ENCODE measurements around the gene CCDC18. TPM values are rescaled to one million over a fixed set of nuclear protein-coding genes. Genes with fewer than 3 reads are reported as not detected.
"Not testable (repeated sequence)": the region's sequence is repeated elsewhere in the genome, so short reads cannot be mapped to it uniquely, and the experiment has no call there.

CCDC18 gene
- total RNA-seq, 1 experiment from 2014 or later, result 7.1 TPM

GRCh38 chr1:93275634-93276295 is 95.2 kb downstream of the CCDC18 start:
- DNase-seq, result peak in 1 of 2 experiments; percentile 27
- H3K4me1 ChIP-seq, result peaks cover 21% of the 10 kb centered on the region
- TF ChIP-seq CTCF (IDR thresholded peaks at IDR 0.05; ENCODE audit: insufficient read depth in 1 of 2, low read depth in 1 of 2, low read length in 1 of 2, severe bottlenecking in 1 of 2, unreplicated experiment in 1 of 2), result no peak
- H3K9me3 ChIP-seq, result peaks cover 8% of the 10 kb centered on the region; the same call in 1 of the 2 replicates
- H3K4me3 ChIP-seq (ENCODE audit: low read depth, low read length), result no peak overlapping the region
- Mint-ChIP-seq H3K27ac (ENCODE audit: unreplicated experiment) (no peak overlapping the region), H3K4me3 (ENCODE audit: unreplicated experiment) (no peak overlapping the region), H3K27me3 (ENCODE audit: insufficient read depth, unreplicated experiment) (no peaks in the 10 kb centered on the region), H3K36me3 (ENCODE audit: insufficient read depth, unreplicated experiment) (no peaks in the 10 kb centered on the region), H3K9me3 (ENCODE audit: unreplicated experiment) (peaks cover 12% of the 10 kb centered on the region), H3K4me1 (ENCODE audit: low read depth, unreplicated experiment) (no peaks in the 10 kb centered on the region)
- H3K27me3 ChIP-seq (replicated peaks; ENCODE audit: control insufficient read depth, insufficient read depth, low read length), result no peaks in the 10 kb centered on the region
- POLR2A ChIA-PET, result interaction anchor here (0.6 to 1.0 kb wide), 2 partner anchors 70 to 385 kb away, joined by 3 to 4 read pairs; partner anchors contain the start of gene DR1
- intact Hi-C loops (cut with micrococcal nuclease; ENCODE audit: unreplicated experiment), result no loop called here
- BruUV-seq (replicated peaks), result no TSS peak
- CTCF ChIA-PET, result interaction anchor here (1.5 kb wide), 1 partner anchor 195 kb away, joined by 3 read pairs; no protein-coding TSS in a partner anchor
- H3K36me3 ChIP-seq (ENCODE audit: control insufficient read depth, insufficient read depth, low read length), result no peaks in the 10 kb centered on the region

- peak overlapping the region; percentile 60 for H3K27ac Mint-ChIP-seq (ENCODE audit: unreplicated experiment)
- H3K9me3 Mint-ChIP-seq (ENCODE audit: unreplicated experiment), result peaks cover 18% of the 10 kb centered on the region
- H3K4me1 Mint-ChIP-seq (ENCODE audit: low read depth, unreplicated experiment); CTCF ChIA-PET; H3K36me3 Mint-ChIP-seq (ENCODE audit: insufficient read depth, unreplicated experiment); POLR2A ChIA-PET; H3K36me3 ChIP-seq (ENCODE audit: control insufficient read depth, insufficient read depth, low read length); H3K9me3 ChIP-seq; H3K4me3 ChIP-seq (ENCODE audit: low read depth, low read length); H3K27me3 Mint-ChIP-seq (ENCODE audit: insufficient read depth, unreplicated experiment); BruUV-seq (replicated peaks); intact Hi-C loops (cut with micrococcal nuclease; ENCODE audit: unreplicated experiment); H3K27me3 ChIP-seq (replicated peaks; ENCODE audit: control insufficient read depth, insufficient read depth, low read length): not testable (repeated sequence)
- peaks cover 21% of the 10 kb centered on the region for H3K4me1 ChIP-seq
- peak overlapping the region; percentile 1 for H3K4me3 Mint-ChIP-seq (ENCODE audit: unreplicated experiment)
- DNase-seq, result peak; percentile 39 to 51
Observed at GRCh38 chr1:93277530-93277929, 97.0 kb downstream of the CCDC18 start.

GRCh38 chr1:93283496-93283895 is 103.0 kb downstream of the CCDC18 start:
- Mint-ChIP-seq H3K9me3 (ENCODE audit: unreplicated experiment) (peaks cover 28% of the 10 kb centered on the region), H3K4me1 (ENCODE audit: low read depth, unreplicated experiment) (peaks cover 8% of the 10 kb centered on the region), H3K4me3 (ENCODE audit: unreplicated experiment) (no peak overlapping the region), H3K27me3 (ENCODE audit: insufficient read depth, unreplicated experiment) (no peaks in the 10 kb centered on the region), H3K27ac (ENCODE audit: unreplicated experiment) (no peak overlapping the region), H3K36me3 (ENCODE audit: insufficient read depth, unreplicated experiment) (no peaks in the 10 kb centered on the region)
- no peaks in the 10 kb centered on the region for H3K27me3 ChIP-seq (replicated peaks; ENCODE audit: control insufficient read depth, insufficient read depth, low read length)
- no peaks in the 10 kb centered on the region for H3K4me1 ChIP-seq
- H3K36me3 ChIP-seq (ENCODE audit: control insufficient read depth, insufficient read depth, low read length), result no peaks in the 10 kb centered on the region
- DNase-seq, result no peak
- H3K9me3 ChIP-seq, result peaks cover 8% of the 10 kb centered on the region; the same call in 1 of the 2 replicates
- ChIA-PET CTCF (no interaction called here), POLR2A (no interaction called here)
- BruUV-seq (replicated peaks), result no TSS peak
- H3K4me3 ChIP-seq (ENCODE audit: low read depth, low read length), result no peak overlapping the region
- TF ChIP-seq CTCF (IDR thresholded peaks at IDR 0.05; ENCODE audit: insufficient read depth in 1 of 2, low read depth in 1 of 2, low read length in 1 of 2, severe bottlenecking in 1 of 2, unreplicated experiment in 1 of 2), result no peak
- intact Hi-C loops (cut with micrococcal nuclease; ENCODE audit: unreplicated experiment), result no loop called here

Data from Caco-2 (cell line).